Ovary (tissue), 3 donors: ENCODE data around the gene KRT7.

Experiments
- CTCF ChIP-seq, 3 donors: fragments of 450-650 bp in 2 of 3; fragments of 200-600 bp in 1 of 3; IDR thresholded peaks; one replicate each; pipeline versions ENCODE4 v1.5.1 to v1.8.0; 2016 to 2022; ENCODE audit warnings: antibody characterized with exemption in 3 of 3, mild to moderate bottlenecking in 1 of 3
- POLR2A ChIP-seq: fragments of 450-650 bp; IDR thresholded peaks from one replicate; pipeline ENCODE4 v1.6.1; 2017; ENCODE audit warnings: antibody characterized with exemption, mild to moderate bottlenecking, moderate library complexity
- donor health status: DM: no; HTN: no; CAD: no.

- TF ChIP-seq CTCF (IDR thresholded peaks at IDR 0.05) (no peak), POLR2A (no peak)
Measured at GRCh38 chr12:52204095-52204930, 28.7 kb upstream of the KRT7 start.
